Measurements from ENCODE around the gene NYNRIN.

Gene NYNRIN

GRCh38 chr14:24376448-24377070 is 22.2 kb upstream of the NYNRIN start:
- H3K4me3 ChIP-seq (ENCODE audit: low read depth, low read length) = no peak overlapping the region
- ChIA-PET CTCF (interaction anchor here (1.1 to 6.3 kb wide), 5 partner anchors 11 to 56 kb away, joined by 3 to 27 read pairs (median 6); partner anchors contain the start of gene NYNRIN), POLR2A (interaction anchor here (0.8 kb wide), 1 partner anchor 36 kb away, joined by 3 read pairs; the partner anchor contains the start of gene RIPK3)
- TF ChIP-seq, protein P1, sequence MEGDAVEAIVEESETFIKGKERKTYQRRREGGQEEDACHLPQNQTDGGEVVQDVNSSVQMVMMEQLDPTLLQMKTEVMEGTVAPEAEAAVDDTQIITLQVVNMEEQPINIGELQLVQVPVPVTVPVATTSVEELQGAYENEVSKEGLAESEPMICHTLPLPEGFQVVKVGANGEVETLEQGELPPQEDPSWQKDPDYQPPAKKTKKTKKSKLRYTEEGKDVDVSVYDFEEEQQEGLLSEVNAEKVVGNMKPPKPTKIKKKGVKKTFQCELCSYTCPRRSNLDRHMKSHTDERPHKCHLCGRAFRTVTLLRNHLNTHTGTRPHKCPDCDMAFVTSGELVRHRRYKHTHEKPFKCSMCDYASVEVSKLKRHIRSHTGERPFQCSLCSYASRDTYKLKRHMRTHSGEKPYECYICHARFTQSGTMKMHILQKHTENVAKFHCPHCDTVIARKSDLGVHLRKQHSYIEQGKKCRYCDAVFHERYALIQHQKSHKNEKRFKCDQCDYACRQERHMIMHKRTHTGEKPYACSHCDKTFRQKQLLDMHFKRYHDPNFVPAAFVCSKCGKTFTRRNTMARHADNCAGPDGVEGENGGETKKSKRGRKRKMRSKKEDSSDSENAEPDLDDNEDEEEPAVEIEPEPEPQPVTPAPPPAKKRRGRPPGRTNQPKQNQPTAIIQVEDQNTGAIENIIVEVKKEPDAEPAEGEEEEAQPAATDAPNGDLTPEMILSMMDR (IDR thresholded peaks at IDR 0.05; ENCODE audit: insufficient read depth, low read length, missing control alignments) = no peak
- DNase-seq (ENCODE audit: low read depth, low spot score) = no peak

- TF ChIP-seq, protein P1 (IDR thresholded peaks at IDR 0.05; ENCODE audit: insufficient read depth, low read length, missing control alignments) = no peak
These were observed 21.7 kb upstream of the NYNRIN start for GRCh38 chr14:24377126-24377525.

GRCh38 chr14:24377657-24378056 is 21.1 kb upstream of the NYNRIN start:
- TF ChIP-seq, protein P1 (IDR thresholded peaks at IDR 0.05; ENCODE audit: insufficient read depth, low read length, missing control alignments) = no peak
- DNase-seq (ENCODE audit: low read depth, low spot score) = no peak
- CTCF ChIA-PET = interaction anchor here (1.1 to 6.3 kb wide), 9 partner anchors 12 to 69 kb away, joined by 4 to 27 read pairs (median 7); partner anchors contain the start of gene CIDEB
- POLR2A ChIA-PET = interaction anchor here (2.4 kb wide), 1 partner anchor 16 kb away, joined by 6 read pairs; no protein-coding TSS in a partner anchor
- H3K4me3 ChIP-seq (ENCODE audit: low read depth, low read length) = no peak overlapping the region

More at GRCh38 chr14:24377126-24377525, 21.7 kb upstream of the NYNRIN start:
- POLR2A ChIA-PET = interaction anchor here (0.8 kb wide), 1 partner anchor 37 kb away, joined by 3 read pairs; the partner anchor contains the start of gene RIPK3
- DNase-seq (ENCODE audit: low read depth, low spot score) = no peak
- CTCF ChIA-PET = interaction anchor here (1.1 to 6.3 kb wide), 5 partner anchors 11 to 56 kb away, joined by 3 to 27 read pairs (median 6); partner anchors contain the start of gene NYNRIN
- no peak overlapping the region for H3K4me3 ChIP-seq (ENCODE audit: low read depth, low read length)

DNA sequence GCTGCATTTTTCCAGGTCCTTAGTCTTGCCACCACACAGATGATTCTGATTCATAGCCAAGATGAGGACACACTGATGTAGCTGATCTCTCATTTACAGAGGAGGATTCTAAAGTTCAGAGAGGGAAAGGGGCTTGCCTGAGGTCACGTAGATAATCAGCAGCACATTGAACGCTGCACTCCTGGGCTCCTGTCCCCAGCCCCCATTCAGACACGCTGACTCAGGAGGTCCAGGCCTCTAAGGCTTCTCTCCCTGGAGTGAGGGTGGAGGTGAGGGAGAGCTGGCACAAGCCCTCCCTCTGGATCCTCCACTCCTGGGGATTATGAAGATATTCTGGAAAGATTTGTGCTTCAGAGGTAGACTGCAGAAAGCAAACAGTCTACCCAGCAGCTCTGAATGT is 20.5 kb upstream of the NYNRIN start:
- TF ChIP-seq, protein P1 (IDR thresholded peaks at IDR 0.05; ENCODE audit: insufficient read depth, low read length, missing control alignments) = no peak
- H3K4me3 ChIP-seq (ENCODE audit: low read depth, low read length) = no peak overlapping the region
- no peak for DNase-seq (ENCODE audit: low read depth, low spot score)
- ChIA-PET CTCF (interaction anchor here (1.1 to 6.3 kb wide), 8 partner anchors 8 to 70 kb away, joined by 4 to 27 read pairs (median 7); partner anchors contain the start of gene CIDEB), POLR2A (interaction anchor here (1.0 to 2.4 kb wide), 4 partner anchors 12 to 17 kb away, joined by 3 to 6 read pairs (median 4); no protein-coding TSS in a partner anchor)

DNA sequence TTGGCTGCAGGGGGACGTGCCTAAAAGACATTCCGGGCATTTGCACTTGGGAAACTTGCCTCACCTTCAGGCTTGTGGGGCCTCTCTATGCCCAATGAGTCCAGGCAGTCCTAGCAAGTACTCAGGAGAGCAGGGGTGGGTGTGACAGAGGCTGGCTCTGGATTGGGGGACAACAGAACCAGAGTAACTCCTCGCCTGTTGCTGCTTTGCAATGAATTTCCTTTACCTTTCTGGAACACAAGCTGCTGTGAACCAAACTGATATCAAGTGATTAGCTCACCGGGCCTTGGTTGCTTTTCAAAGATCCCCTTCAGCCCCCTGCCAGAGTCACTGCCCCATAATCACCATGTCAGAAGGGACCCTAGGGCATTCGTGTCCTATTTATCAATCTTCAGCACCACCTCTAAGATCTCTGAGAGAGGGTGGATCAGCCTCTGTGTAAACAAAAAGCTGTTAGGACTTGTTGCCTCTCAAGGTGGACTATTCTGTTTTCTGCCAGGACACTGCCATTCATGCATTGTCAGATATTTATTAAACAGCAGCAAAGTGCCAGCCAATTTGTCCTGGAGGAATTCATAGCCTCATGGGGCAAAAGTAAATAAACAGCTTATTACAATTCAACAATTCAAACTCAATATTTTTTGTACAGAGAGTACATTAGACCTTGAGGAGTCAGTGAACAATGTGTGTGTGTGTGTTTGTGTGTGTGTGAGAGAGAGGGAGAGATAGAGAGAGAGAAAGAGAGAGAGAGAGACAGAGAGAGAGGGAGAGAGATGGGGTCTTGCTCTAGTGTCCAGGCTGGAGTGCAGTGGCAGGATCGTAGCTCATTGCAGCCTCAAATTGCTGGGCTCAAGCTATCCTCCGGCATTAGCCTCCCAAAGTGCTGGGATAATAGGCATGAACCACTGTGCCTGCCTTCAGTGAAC is 19.6 kb upstream of the NYNRIN start:
- CTCF ChIA-PET = interaction anchor here (0.6 to 6.3 kb wide), 14 partner anchors 9 to 71 kb away, joined by 3 to 27 read pairs (median 6); partner anchors contain the start of gene CIDEB
- TF ChIP-seq, protein P1 (IDR thresholded peaks at IDR 0.05; ENCODE audit: insufficient read depth, low read length, missing control alignments) = no peak

More for the DNA sequence above, 19.6 kb upstream of the NYNRIN start:
- no peak for DNase-seq (ENCODE audit: low read depth, low spot score)
- H3K4me3 ChIP-seq (ENCODE audit: low read depth, low read length) = no peak overlapping the region
- POLR2A ChIA-PET = interaction anchor here (0.8 to 2.4 kb wide), 8 partner anchors 9 to 51 kb away, joined by 3 to 8 read pairs (median 4); partner anchors contain the start of gene KHNYN

Data from AG04449 (cell line).